Measurements from ENCODE around the gene CRADD.

CRADD gene

DNA sequence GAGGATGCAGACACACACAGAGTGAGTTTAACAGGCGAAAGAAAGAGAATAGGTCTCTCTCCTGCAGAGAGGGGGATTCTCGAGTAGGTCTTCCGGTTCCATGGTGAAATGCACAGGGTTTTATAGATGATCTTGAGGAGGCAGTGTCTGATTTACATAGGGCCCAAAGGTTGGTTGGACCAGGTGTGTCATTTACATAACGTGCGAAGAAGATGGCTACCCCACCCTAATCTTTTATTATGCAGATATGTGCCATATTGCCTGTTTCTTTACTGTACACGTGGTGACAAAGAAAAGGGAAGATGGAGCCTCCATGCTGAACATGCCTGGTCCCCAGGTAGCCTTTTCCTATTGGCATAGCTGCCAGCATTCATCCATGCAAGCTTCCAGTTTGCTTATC, 219.8 kb downstream of the CRADD start:
- TF ChIP-seq, protein P1, sequence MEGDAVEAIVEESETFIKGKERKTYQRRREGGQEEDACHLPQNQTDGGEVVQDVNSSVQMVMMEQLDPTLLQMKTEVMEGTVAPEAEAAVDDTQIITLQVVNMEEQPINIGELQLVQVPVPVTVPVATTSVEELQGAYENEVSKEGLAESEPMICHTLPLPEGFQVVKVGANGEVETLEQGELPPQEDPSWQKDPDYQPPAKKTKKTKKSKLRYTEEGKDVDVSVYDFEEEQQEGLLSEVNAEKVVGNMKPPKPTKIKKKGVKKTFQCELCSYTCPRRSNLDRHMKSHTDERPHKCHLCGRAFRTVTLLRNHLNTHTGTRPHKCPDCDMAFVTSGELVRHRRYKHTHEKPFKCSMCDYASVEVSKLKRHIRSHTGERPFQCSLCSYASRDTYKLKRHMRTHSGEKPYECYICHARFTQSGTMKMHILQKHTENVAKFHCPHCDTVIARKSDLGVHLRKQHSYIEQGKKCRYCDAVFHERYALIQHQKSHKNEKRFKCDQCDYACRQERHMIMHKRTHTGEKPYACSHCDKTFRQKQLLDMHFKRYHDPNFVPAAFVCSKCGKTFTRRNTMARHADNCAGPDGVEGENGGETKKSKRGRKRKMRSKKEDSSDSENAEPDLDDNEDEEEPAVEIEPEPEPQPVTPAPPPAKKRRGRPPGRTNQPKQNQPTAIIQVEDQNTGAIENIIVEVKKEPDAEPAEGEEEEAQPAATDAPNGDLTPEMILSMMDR (conservative IDR thresholded peaks at IDR 0.05; ENCODE audit: low read length) = no peak
- DNase-seq (ENCODE audit: low read depth) = no peak
- no peak overlapping the region for H3K4me3 ChIP-seq (ENCODE audit: low read length)

DNA sequence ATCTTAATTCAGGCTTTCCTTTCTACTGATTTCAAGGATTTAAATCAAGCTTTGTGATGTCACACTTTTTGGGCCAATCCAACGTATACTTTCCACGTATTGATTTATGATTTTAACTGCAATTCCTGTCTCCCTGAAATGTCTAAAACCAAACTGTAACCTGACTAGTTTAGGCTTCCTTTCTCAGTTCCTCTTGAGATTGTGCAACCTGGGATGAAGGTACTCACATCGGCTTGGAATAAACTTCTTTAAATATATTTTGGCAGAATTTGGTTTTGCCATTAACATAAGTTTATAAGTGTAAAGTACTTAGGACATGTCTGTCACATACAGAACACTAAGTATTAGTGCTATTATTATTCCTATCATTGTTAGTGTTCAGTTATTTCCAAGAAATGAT, 224.6 kb downstream of the CRADD start:
- DNase-seq (ENCODE audit: low read depth) = no peak
- TF ChIP-seq, protein P1 (conservative IDR thresholded peaks at IDR 0.05; ENCODE audit: low read length) = no peak

DNA sequence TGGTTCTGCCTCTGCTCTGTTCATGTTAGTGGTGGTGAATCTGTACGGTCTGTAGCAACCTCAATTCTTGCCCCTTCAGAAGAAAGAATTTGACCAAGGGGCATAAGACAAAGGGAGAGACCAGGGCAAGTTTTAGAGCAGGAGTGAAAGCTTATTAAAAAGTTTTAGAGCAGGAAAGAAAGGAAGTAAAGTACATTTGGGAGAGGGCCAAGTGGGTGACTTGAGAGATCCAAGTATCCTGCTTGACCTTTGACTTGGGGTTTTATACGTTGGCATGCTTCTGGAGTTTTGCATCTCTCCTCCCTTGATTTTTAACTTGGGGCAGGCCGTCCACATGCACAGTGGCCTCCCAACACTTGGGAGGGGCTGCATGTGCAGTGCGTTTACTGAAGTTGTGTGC, 225.0 kb downstream of the CRADD start:
- TF ChIP-seq, protein P1 (conservative IDR thresholded peaks at IDR 0.05; ENCODE audit: low read length) = no peak
- no peak for DNase-seq (ENCODE audit: low read depth)

More for the DNA sequence above, 224.6 kb downstream of the CRADD start:
- no peak overlapping the region for H3K4me3 ChIP-seq (ENCODE audit: low read length)

DNA sequence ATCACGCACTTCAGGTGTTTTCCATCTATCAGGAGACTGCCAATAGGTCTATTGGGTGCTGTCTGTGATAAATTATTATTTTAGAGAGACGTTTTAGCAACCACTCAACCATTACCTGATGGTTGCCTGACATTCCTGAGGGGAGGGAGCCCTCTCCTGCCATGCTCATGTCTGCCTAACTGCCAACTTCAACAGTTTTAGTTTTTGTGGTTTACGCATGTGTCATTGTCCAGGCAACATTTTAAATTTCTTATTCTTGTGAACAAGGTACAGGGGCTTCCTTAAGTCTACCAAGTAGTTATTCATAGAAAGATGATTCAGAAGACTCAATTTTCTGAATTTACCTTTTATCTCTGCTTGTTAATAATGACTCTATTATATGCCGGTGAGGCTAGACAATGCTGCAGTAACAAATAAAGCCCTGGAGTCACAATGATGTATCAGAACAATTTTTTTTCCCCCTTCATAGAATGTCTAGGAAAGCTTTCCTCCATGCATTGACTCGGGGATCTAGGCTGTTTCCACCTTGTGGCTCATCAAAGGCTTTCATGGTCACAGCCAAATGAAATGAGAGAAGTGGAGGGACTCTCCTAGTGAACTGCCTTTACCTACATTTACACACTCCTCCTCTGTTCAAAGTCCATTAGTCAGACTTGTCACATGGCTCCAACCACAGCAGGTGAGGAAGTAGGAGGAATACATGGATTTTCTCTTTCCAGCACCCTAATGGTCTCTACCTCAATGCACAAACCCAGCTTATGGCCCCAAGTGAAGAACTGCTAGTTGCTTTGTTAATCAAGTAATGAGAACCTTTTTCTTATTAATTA, 225.8 kb downstream of the CRADD start:
- TF ChIP-seq, protein P1 (conservative IDR thresholded peaks at IDR 0.05; ENCODE audit: low read length) = no peak
- no peak for DNase-seq (ENCODE audit: low read depth)
- no peak overlapping the region for H3K4me3 ChIP-seq (ENCODE audit: low read length)

More for the DNA sequence above, 225.0 kb downstream of the CRADD start:
- H3K4me3 ChIP-seq (ENCODE audit: low read length) = no peak overlapping the region

DNA sequence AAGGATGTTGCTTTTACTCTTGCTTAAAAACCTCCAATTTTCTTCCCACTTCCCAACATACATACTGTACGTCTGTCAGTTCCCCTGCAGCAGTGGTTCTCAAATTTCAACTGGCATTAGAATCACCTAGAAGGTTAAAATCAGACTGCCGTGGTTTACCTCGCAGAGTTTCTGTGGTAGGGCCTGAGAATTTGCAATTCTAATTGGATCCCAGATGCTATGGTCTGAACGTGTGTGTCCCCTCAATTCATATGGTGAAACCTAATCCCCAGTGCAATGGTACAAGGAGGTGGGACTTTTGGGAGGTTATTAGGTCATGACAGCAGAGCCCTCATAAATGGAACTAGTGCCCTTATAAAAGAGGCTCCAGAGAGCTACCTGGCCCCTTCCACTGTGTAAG, 226.9 kb downstream of the CRADD start:
- TF ChIP-seq, protein P1 (conservative IDR thresholded peaks at IDR 0.05; ENCODE audit: low read length) = no peak

DNA sequence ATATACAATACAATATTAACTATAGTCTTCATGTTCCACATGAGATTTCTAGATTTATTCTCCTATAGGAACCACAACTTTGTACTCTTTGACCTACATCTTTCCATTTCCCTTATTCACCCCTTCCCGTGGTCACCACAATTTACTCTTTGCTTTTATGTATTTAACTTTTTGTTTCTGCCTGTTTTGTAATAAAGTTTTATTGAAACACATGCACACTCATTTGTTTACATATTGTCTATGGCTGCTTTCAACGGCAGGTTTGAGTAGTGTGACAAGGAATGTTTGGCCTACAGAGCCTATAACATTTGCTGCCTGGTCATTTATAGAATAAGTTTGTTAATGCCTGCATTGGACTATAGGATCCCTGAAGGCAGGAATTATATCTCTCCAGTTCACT, 231.1 kb downstream of the CRADD start:
- DNase-seq (ENCODE audit: low read depth) = no peak
- H3K4me3 ChIP-seq (ENCODE audit: low read length) = no peak overlapping the region
- TF ChIP-seq, protein P1 (conservative IDR thresholded peaks at IDR 0.05; ENCODE audit: low read length) = no peak

More for the DNA sequence above, 226.9 kb downstream of the CRADD start:
- DNase-seq (ENCODE audit: low read depth) = no peak
- no peak overlapping the region for H3K4me3 ChIP-seq (ENCODE audit: low read length)
